NAMALWA (cell line): ENCODE results near the gene DHRS12.

Experiments used
- DNase-seq: peaks from one replicate; pipeline ENCODE4 v3.0.0-alpha.2; 2015; ENCODE audit warnings: low spot score

Gene DHRS12

DNA sequence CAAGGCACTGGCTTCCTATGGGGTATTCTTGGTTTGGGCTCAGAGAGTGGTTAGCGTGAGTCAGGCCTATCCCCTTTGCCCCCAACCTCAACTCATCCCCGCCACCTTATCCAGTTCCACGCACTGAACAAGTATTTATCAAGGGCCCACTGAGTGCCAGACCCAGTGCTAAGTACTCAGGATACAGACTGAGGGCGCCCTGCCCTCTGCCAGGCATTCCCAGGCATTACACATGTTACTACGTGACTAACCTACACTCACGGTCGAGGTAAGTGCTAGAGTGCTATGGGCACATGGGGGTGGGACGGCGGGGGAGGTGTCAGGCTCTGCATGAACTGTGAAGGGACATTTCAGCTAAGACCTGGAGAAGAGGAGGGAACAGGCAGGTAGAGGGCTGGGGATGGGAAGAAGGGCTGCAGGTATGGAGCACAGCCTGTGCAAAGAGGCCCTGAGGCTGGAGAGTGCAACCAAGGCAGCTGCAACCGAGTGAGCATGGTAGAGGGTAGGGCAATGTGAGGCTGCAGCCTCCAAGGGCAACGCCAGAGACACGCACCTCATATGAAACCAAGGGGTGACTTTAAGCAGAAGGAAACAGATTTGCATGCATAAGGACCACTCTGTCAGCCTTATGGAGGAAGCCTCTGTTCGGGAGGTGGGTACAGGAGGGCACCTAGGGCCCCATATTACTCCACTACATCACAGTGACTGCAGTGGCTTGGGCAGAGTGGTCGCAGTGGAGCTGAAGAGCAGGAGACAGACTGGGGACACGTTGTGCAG lies 22.5 kb downstream of the DHRS12 start:
- peak; percentile 40 for DNase-seq

DNA sequence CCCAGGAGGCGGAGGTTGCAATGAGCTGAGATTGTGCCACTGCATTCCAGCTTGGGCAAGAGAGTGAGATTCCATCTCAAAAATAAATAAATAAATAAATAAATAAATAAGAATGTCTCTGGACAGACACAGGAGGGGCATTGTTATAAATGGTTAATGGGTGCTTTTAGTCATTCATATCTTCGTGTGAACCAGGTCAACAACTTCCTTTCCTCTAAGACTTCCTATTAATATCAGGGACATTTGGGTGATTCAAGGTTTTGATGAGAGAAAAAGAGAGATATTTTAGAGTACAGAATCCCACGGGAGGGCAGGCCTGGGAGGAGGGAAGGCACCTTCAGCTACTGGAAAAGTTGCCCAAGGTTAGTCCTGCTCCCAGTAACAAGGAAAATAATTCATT lies 23.9 kb downstream of the DHRS12 start:
- no peak for DNase-seq

DNA sequence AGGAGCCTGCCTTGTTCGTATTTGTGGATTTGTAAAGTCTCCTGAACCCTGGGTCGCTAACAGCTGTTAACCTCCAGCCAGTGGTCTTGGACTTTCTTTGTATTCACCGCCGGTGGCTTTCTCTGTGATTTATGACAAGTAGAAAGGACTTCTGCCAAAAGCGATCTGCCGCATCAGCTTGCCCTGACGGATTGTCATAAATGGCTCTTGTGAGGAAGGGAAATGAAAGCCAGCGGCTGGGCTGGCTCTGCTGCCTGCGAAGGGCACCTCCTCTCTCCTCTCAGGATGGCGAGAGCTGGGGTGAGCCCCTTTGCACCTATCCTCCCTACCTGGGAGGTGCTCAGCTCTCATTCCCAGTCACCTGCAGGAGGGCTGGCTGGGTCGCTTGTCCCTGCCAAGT lies 25.6 kb downstream of the DHRS12 start:
- no peak for DNase-seq

DNA sequence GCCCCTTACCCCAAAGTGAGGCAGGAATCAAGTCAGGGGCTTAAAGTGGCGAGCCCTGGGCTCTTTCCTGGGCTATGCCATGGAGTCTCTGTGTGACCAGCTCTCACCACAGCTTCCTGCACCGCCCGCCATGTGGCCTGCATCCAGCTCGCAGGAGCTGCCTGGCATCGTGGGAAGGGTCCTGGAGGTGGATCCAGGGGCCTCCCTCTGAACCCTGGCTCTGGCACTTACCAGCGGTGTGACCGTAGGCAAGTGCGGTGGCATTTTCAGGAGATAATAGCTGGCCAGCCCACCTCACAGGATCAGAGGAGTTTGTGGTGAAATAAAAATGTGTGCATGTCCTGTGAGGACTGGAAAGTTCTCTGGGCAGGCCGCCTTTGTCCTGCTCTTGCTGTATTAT lies 26.0 kb downstream of the DHRS12 start:
- no peak for DNase-seq

GRCh38 chr13:51776179-51776578 lies 27.8 kb downstream of the DHRS12 start:
- DNase-seq, result no peak

DNA sequence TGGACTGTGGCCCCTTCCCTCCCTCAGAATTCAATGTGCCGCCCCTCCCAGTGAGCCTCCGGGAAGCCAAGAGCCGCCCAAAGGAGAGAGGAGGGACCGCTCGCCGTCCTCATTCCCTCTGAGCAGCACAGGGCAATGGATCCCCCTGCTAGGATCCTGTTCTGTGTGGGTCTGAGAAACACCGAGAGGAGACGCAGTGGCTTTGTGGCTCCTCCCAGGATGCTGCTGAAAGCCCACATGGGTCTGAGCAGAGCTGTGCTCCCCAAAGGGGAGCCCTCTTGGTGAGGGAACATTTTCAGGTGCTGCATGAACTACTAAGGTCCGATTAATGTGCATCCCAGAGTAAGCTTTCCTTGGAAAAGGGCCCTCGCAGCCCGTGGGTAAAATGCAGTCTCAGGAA lies 30.4 kb downstream of the DHRS12 start:
- no peak for DNase-seq

GRCh38 chr13:51772781-51773180 lies 31.2 kb downstream of the DHRS12 start:
- no peak for DNase-seq

DNA sequence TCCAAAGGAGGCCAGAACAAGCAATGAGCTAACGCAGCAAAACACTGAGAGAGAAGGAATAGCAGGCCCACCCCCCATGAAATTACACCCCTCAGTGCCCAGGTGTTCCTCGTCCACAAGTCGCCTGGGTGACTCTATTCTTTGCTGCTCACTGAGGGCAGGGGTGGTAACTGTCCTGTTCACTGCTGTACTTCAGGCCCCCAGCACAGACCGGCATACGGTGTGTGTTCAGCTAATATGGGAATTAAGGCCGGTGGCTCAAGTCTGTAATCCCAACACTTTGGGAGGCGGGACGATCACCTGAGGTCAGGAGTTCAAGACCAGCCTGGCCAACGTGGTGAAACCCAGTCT lies 31.9 kb downstream of the DHRS12 start:
- DNase-seq, result no peak

GRCh38 chr13:51771418-51772104 lies 32.4 kb downstream of the DHRS12 start:
- DNase-seq, result no peak

GRCh38 chr13:51770681-51771417 lies 33.1 kb downstream of the DHRS12 start:
- DNase-seq, result no peak

DNA sequence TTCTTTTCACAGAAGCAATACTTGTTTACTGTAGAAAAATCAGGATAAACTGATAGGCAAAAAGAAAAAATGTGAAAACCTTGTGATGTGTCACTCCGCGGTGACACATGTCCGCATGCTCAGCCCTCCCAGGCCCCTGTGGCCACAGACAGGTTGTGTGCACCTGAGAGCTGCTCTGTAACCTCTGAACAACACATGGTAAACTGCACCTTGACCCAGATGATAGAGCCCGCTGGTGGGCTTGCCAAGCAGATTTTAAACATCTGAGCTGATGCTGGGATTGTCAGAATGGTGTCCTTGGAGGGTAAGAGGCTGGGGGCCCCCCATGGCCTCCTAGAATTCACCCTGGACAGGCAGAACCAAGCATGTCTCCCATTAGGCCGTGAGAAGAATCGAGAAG lies 33.8 kb downstream of the DHRS12 start:
- DNase-seq, result no peak

GRCh38 chr13:51769455-51770127 lies 34.4 kb downstream of the DHRS12 start:
- no peak for DNase-seq

DNA sequence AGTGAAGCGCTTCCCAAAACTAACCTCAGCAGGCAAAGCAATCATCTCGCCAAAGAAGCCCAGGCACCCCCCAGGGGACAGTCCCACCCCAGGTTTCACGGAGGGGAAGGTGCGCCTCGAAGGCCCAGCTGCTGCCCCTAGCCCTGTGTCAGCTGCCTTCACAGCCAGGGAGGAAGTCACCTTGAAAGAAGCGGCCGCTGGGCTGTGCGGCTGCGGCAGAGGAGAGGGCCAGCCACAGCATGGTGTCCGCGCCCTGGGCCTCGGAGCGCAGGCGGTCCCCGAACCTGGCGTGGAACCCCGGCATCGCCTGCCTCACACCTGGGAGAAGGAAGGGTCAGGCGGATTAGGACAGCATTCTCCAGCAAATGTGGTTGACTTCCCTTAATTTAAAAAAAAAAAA lies 35.0 kb downstream of the DHRS12 start:
- DNase-seq, result no peak

GRCh38 chr13:51768378-51768921 lies 35.5 kb downstream of the DHRS12 start:
- DNase-seq, result no peak

DNA sequence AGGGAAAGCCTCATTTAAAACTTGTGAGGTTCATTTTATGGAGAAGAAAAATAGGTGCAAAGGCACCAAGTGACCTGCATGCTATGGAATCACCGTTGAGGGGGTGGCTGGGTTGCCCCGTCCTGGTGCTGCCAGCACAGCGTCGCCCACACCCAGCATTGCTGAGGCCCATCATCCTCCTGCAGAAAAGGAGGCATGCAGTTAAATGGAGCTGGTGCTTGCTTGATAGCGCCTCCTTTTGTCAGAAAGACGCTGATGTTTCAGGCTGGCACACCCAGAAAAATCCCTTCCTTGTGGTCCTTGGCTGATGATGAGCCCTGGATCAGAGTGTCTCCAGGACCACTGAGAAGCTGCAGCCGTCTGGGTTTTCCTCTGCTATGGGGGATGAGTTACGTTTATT lies 36.9 kb downstream of the DHRS12 start:
- peak; percentile 11 for DNase-seq

- no peak for DNase-seq
These were observed 38.8 kb downstream of the DHRS12 start for GRCh38 chr13:51765142-51765515.

DNA sequence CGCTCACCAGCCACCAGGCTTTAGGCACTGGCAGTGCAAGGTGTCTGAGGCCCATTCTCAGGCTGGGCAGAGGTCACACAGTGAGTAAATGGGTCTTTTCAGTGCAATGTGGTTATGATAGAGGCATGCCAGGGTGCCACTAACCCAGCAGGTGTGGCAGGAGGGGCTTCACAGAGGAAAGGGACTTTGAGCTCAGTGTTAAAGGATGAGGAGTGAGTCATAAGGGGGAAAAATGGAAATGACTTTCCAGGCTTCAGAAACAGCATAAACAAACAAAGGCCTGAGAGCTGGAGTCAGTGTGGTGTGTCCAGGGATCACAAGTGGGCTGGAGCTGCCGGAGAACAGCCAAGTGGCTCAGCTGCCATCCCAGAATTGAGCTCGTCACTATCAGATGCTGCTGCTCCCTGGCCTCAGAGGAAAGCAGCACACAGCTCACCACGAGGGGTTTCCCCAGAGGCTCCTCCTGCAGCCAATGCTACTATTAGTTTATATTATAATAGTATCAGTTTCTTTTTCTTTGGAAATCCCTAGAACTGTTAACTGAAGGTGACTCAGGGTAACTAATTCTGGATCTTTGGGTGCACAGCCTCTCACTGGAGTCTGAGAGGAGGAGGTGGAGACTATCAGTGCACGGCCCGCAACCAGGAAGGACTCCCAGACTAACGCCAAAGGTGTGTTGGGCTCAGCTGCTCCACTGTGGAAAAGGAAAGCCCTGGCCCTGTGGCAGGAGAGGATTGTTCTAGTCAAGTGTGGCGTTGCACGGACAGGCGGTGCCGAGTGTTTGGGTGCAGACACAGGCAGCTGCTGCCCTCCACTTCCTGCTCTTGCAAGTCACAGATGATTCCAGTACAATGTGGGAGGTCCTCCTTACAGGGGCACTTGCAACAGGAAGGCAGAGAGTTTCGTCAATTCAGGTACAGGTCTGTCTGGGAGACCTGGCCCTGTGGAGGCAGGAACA lies 39.5 kb downstream of the DHRS12 start:
- no peak for DNase-seq

- DNase-seq, result no peak
These were observed 40.5 kb downstream of the DHRS12 start for GRCh38 chr13:51763486-51763885.

DNA sequence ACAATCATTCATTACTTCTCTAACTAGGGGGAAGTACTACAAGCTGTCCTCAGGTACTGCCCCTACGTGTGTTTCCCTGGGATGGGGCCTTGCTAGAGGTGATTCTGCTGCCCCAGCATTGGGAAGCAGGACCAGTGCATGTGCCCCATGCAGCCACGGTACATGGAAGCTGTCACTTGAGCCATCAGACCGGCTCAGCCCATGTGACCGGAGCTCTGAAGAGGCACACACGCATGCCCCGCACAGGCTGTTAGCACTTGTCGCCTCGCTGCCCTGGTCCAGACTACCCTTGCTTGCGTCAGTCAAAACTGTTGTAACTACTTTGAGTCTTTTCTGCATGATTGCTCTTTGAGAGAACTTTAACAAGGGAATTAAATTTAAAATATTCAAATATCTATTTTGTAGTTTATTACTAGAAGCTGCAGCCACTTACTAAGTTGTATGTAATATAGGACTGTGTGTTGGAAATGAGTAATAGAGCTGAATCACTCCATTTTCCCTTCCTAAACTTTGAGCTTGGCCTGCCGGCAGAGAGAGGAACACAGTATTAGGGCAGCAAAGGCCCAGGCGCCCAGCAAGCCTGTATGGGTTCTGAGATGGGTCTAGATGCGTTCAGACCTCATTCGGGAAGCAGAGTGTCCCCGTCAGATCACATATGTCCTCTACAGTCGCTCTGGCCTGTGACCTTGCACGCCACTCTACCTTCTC lies 42.2 kb downstream of the DHRS12 start:
- no peak for DNase-seq

DNA sequence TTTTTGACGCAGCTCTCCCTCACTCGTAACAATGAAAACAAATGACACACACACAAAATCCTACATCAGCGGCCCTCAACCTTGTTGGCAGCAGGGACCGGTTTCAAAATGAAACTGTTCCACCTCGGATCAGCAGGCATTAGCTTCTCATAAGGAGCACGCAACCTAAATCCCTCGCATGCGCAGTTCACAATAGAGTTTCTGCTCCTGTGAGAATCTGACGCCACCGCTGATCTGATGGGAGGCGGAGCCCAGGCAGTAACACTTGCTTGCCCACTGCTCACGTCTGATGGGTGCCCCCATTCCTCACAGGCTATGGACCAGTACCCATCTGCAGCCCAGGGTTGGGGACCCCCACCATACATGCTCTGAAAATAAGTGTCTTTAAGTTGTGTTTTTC lies 43.4 kb downstream of the DHRS12 start:
- DNase-seq, result no peak

GRCh38 chr13:51759240-51759639 lies 44.7 kb downstream of the DHRS12 start:
- no peak for DNase-seq
